CD4-positive, alpha-beta T cell treated with Interleukin-21 for 1 hour (primary cell): ENCODE data around the gene NPC1.
"Not testable (repeated sequence)": the region's sequence is repeated elsewhere in the genome, so short reads cannot be mapped to it uniquely, and the experiment has no call there.

Source experiments
- DNase-seq: peaks from one replicate; pipeline ENCODE4 v3.0.0-alpha.2; 2020

NPC1 gene

DNA sequence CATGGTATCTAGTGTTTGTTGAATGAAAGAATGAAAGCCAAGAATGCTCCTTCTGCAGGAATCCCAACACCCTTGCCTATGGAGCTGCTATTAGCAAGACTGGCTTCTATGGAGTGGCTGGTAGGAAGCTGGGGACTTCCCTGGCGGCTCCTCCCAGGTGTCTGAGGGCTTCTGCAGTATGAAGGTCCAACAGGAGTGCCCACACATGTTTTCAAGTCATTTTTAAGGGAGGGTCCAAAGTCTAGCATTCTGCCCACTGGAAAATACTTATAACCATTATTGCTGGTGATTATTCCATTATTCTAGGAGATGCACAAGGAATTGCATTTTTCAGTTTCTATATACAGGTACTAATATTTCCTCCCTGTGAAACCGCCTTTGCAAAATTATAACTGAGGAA, 21.9 kb upstream of the NPC1 start:
- no peak for DNase-seq

DNA sequence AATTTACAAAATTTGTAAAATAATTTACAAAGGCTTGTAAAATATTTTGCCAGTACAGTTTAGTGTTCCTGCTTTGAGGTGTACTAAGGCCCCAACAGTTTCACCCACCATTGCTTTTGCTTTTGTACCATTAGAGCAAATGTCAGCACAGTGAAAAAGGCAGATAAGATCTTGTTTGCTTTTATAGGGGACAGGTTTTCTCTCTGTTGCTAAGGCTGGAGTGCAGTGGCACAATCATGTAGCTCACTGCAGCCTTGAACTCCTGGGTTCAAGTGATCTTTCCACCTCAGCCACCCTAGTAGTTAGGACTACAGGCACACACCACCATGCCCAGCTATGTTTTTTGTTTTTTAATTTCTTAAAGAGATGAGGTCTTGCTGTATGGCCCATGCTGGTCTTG, 19.6 kb upstream of the NPC1 start:
- no peak for DNase-seq

GRCh38 chr18:23599809-23600208, 13.5 kb upstream of the NPC1 start:
- DNase-seq, result no peak

GRCh38 chr18:23596183-23596582, 9.9 kb upstream of the NPC1 start:
- DNase-seq, result no peak

DNA sequence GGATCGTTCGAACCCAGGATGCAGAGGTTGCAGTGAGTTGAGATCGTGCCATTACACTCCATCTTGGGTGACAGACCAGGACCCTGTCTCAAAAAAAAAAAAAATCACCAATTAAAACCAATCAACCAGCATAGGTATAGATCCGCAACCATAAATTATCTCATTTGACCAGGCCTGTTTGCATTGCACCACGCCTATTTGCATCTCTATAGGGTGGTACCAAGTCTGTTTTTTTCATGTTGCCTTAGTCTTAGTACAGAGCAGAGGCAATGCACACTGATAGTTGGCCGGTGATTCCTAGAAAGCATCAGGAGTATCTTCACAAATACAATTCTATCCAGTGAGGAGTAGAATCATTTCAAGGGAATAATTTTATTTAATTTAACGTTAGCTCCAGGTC, 9.3 kb upstream of the NPC1 start:
- no peak for DNase-seq

- DNase-seq, result no peak
Observed at GRCh38 chr18:23593720-23594119, 7.4 kb upstream of the NPC1 start.

DNA sequence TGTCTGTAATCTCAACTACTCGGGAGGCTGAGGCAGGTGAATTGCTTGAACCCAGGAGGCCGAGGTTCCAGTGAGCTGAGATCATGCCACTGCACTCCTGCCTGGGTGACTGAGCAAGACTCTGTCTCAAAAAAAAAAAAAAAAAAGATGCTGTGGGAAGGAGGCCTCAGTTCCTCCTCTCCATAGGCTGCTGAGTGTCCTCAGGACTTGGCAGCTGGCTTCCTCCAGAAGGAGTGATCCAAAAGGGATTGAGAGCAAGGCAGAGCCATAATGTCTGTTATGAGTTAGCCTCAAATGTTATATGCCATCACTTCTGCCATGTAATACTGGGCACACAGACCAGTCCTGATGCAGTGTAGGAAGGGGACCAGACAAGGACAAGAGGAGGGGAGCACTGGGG, 6.6 kb upstream of the NPC1 start:
- no peak for DNase-seq

GRCh38 chr18:23591011-23591410, 4.7 kb upstream of the NPC1 start:
- no peak for DNase-seq

DNA sequence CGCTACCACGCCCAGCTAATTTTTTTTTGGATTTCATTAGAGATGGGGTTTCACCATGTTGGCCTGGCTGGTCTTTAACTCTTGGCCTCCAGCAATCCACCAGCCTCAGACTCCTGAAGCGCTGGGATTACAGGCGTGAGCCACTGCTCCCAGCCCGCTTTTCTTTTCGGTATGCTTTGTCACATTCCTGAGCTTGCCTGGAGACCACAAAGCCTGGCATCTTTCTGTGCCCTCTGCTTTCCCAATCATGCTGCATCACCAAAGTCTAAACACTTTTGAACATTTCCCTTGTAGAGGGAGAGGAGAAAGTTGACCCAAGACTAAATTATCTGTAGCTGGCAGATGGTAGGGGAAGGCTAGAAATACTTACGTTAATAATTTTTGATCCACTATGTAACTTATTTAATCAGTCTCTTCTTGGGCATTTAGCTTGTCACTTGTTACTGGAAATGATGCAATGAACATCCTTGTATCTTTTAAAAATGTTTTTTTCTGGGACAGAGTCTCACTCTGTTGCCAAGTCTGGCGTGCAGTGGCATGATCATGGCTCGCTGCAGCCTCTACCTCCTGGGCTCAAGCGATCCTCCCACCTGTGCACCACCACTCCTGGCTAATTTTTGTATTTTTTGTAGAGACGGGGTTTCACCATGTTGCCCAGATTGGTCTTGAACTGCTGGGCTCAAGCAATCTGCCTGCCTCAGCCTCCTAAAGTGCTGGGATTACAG, 2.7 kb upstream of the NPC1 start:
- no peak for DNase-seq

GRCh38 chr18:23587220-23587642, 925 bp upstream of the NPC1 start:
- DNase-seq, result no peak

GRCh38 chr18:23585897-23586248, 433 bp downstream of the NPC1 start:
- no peak for DNase-seq

GRCh38 chr18:23585007-23585871, 1.1 kb downstream of the NPC1 start:
- peak; percentile 31 for DNase-seq

- DNase-seq, result no peak
Observed at GRCh38 chr18:23584019-23584983, 2.0 kb downstream of the NPC1 start.

GRCh38 chr18:23583071-23583865, 3.0 kb downstream of the NPC1 start:
- no peak for DNase-seq

DNA sequence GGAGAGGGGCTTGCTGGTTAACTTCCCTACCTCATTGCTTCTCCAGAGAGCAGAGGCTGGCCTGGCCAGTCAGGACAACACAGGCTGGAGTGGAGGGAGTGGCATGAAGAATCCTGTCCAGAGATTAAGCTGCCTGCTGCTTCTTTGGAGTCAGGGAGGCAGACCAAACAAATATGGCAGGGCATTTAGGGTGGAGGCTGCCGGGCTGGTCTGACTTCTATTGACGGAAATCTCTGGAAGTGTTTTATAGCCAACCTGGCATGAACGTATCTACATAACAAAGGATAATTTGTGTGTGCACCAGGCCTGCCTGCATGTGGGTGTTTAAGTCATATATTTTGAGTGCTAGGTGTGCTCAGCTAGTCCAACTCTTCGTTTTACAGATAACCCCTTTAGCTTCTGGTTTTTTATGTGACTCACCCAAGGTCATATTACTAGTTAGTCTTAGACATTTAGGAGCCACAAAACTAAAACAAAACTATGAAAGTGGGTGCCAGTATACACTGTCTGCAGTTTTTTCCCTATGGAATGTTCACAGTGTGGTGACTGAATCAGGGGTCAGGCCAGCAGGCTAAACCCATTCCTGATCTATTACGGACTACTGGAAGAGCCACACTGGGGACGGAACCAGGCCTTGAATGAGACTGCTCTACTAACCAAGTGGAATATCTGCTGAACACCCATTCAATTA, 5.5 kb downstream of the NPC1 start:
- DNase-seq, result no peak

DNA sequence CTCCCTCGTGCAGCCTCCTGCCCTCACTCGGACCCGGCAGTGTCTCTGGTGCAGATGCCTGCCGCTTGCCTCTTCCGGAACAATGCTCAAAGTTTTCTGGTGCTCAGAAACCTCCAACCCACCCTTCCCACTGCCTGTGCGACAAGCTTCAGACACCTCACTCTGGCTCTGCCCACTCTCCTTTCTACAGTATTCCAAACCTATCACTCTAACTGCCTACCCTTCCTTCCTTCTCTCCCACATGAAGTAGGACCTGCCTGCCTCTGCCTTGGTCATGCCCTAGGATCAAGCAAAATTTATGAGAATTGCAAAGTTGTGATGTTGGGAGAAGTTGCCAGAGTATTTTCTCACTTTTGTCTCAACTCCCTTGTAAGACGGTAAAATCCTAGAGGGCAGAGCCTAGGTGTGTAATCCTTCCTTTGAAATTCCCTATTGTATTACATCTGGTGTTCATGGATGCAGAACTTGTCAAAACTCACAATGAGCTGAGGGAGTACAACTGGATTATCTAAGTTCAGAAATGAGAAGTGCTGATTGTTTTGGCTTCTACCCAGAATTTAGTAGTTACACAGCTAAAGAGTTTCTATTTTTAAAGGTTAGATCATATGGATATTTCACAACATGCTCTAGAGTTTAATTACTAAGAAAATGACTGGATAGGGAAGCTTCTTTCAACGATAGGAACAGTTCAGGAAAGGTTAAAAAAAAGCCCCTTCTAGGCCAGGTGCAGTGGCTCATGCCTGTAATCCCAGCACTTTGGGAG, 7.2 kb downstream of the NPC1 start:
- DNase-seq, result no peak

GRCh38 chr18:23578067-23578701, 8.1 kb downstream of the NPC1 start:
- DNase-seq, result no peak

GRCh38 chr18:23577521-23577920, 8.8 kb downstream of the NPC1 start:
- not testable (repeated sequence) for DNase-seq

GRCh38 chr18:23575309-23575651, 11.0 kb downstream of the NPC1 start:
- DNase-seq, result no peak

DNA sequence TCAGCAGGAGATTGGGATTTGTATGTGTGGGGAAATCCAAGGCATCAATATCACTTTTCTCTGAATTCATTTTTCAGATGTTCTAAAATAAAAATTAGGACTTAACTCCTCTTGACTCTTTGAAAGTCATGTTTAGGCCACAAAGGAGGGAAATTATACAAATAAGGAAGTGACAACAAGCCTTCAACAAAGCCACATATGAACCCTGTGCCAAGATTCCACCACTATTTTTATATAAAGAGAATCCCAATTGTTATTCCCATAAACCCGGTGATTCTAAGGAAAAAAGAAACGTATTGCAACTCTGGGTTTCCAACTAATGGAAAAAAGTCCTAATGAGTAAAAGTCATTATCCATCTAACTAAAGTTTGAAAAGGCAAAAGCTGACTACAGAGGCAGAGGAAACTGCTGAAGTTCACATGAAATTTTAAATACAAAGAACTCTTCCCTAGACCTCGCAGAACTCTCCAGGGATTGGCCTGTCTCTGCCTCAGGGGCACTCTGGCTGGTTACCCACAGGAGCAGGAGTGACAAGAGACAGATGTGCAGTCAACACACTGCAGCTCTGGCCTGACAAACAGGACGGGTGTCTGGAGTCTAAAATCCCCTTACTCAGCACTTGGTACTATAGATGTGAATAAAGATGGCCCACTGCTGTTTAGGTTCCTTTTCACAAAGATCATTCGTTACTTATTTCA, 11.5 kb downstream of the NPC1 start:
- no peak for DNase-seq
